Amniotic stem cell (primary cell): ENCODE measurements around the gene PHF2.

Source experiments
- DNase-seq: peaks from one replicate; lab custom pipeline; 2025; lab: John Stamatoyannopoulos, UW

PHF2 gene

DNA sequence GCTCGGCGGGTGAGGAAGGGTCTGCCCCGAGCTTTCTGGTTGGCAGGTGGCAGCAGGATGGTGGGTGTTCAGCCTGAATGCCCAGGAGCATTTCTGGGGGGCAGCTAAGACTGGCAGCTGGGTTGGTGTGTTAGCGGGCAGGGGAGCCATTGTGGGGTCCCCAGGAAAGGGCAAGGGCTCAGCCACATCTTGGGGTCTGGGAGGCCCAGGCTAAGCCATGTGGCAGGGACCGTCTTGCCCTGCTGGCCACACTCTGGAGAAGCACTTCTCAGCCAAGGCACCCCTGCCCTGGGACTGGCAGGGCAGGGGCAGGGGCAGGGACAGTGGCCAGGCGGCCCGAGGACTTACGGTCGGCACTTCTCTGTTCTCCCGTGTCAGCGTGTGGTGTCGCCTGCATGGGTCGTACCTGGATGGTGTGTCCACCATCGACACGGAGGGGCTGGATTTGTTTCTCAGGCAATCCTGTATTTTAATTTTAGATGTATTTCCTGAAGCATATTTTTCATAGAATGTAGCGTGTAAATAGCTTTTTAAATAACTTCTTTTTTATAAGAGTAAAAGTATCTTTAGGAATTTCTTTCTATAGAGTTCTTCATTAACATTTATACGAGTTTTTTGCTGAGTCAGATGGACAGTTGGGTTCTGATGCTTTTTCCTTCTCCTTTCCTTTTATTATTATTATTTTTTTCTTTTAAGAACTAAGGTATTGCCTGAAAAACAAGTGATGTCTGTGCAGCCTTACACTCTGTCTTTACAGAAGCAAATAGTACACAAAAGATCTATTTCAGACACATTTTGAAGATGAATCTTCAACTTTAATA is 102.0 kb downstream of the PHF2 start:
- DNase-seq = no peak

DNA sequence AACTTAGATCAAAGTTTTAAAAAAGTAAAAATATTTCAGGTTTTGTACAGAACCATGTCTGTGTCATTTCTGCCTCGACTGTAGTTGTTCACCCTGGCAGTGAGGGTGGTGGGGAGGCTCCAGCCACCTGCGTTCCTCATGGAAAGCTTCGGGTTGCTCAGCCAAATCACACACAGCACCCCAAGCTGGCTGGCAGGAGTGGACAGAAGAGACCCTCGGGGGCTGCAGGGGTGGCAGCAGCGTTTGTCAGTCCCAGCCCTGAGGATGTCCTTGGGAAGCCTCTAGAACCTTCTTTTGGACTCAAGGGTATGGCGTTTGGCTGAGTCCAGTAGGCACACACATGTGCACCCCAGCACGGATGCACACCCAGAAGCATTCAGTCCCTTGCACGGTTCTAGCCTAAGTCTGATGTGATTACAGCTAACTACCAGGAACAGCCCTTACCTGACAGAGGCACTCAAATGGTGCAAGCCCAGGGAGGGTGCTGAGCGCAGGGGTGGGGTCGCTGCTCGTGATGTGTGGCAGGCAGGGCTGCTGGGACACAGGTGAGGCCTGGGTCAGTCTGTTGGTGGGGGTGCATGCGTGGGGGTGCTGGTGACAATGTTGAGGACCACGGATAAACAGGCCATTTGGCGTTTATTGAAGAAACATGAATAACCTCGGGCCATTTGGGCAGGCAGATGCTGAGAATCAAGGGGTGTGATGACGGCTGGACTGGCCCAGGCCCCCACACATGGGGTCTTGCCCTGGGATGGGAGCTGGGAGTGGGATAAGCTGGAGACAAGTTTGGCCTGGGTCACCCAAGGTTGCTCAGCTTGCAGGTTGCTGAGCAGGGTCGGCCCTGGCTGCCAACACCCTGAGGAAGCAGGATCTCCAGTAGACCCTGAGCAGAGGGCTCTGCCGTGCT is 103.4 kb downstream of the PHF2 start:
- DNase-seq = no peak

DNA sequence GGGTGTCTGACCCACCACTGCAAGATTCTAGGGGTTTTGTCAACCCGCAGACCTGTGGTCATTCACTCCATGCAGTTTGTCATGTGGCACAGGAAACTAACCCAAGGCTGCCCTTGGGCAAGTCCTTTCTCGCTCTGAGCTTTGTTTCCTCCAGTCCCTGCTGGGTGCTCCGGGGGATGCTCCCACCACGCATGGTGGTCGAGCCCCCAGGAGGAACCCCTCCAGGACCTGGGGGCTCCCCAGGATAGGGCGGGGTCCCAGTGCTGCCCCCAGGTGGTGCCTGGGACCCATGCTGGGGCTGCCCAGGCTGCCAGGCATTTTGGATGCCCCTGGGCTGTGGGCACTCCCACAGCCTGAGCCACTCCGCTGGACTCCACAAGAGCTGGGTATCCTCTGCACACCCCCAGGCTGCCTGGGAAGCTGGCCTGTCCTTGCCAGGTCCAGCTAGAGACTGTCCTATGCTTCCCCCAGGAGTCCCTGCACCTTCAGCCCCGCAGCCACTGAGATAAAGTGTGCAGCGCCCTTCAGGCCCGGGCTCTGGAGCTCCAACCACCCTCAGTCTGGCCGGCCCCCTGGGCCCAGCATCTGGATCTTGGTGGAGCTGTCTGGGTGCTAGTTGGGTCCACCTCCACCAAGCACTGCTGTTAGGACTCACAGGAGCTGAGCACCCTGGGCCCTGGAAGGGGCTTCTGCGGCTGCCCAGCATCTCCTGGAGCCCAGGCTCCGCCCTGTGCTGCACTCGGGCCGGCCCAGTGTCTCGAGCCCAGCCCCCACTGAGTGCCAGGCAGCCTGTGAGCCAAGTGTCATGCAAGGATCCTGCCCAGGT is 104.3 kb downstream of the PHF2 start:
- no peak for DNase-seq

DNA sequence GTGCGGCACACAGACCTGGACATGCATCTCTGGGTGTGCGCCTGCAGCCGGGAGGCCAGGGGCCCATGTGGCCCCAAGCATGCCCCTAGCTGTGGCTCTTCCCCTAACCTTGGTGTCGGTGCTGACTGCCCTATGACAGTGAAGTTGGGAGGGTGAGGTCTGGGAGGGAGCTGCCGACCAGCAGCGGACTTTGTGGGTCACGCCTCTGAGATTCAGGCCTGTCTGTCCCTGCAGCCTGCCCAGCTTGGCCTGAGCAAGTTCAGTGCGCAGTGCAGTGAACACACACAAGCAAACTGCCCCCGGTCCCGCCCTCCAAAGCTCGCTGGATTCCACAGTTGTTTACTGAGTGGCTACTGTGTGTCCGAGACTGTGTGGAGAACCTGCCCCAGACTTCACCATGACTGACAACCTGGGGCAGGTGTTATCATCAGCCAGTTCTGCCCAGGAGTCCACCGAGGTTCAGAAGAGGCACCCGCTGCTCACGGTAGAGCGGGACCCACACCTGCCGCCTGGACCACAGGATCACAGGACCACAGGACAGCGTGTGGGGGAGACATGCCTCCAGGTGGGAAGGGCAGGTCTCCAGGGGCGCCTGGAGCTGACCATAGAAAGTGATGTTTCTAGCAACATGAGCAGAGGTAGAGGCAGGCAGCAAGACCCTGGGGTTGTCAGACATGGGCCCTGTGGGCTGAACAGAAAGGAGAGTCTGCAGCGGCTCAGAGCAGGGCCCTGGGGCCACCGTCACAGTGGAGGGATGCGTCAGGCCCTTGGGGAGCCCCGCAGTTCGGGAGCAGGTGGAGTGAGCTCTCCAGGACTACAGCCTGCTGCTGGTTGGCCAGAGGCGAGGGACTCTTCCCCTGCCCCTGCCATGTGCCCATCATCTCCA is 105.1 kb downstream of the PHF2 start:
- DNase-seq = no peak

DNA sequence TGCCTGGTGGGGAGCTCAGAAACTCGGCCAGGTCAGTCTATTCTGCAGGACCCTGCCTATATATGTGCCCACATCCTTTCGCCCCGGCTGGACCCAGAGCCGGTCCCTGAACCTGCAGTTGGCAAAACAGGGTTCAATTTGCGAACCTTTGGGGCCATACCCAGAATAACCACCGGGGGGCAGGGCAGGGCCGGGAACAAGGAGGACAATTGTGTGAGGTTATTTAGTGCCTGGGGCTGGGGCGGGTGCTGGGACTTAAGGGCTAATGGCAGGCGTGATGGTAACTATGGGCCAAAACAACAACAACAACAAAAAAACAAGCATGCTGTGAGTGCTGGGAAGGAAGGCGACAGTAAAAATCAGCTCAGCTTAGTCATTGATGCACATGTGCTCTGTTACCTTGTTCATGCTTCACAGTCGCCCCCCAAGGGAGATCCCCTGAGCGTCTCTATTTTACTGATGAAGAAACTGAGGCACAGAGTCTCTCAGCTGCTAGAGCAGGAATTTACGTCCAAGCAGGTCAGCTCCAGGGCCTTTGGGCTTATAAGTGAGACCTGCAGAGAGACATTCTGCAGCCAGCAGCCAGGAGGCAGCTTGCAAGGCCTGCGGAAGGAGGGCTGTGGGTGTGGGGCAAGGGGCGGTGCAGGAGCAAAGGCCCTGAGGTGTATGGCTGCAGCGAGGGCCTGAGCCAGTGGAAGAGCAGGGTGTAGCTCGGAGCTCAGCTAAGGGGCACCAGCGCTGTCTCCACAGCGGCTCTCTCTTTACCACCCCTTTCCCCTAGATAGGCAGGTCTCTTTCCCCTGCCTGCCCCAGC is 106.0 kb downstream of the PHF2 start:
- DNase-seq = no peak

DNA sequence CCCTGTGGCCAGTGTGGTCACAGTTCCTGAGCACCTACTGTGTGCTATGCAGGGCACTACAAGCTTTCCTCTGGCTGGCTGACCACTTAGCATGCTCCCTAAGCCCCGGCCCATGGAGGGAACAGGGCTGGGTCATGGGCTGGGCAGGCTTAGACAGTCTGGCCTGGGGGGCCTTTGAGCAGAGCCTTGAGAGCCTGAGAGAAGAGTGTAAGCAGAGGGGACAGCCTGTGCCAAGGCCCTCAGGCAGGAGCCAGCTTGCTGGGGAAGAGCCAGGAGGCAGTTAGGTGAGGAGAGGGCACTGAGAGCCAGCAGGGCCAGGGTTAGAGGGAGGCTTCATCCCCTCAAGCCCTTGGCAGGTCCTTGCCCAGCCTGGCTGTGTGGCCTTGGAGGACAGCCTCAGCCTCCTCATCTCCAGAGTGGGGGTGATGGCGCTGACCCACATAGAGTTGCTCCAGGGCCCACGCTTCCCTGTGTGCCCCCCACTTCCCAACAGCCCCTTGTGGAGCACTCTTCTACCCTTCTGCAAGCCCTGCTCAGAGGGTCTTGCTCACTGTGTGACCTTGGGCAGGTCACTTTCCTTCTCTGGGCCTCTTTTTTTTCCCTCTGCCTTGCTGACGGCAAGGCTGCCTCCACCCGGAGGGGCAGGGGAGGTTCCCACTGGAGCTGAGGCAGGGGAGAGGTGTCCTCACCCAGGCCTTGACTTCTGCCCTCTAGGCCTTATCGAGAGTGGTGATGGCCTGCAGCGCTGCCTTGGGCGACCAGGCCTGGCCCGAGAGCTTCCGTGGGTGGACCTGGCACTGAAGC is 107.1 kb downstream of the PHF2 start:
- no peak for DNase-seq

DNA sequence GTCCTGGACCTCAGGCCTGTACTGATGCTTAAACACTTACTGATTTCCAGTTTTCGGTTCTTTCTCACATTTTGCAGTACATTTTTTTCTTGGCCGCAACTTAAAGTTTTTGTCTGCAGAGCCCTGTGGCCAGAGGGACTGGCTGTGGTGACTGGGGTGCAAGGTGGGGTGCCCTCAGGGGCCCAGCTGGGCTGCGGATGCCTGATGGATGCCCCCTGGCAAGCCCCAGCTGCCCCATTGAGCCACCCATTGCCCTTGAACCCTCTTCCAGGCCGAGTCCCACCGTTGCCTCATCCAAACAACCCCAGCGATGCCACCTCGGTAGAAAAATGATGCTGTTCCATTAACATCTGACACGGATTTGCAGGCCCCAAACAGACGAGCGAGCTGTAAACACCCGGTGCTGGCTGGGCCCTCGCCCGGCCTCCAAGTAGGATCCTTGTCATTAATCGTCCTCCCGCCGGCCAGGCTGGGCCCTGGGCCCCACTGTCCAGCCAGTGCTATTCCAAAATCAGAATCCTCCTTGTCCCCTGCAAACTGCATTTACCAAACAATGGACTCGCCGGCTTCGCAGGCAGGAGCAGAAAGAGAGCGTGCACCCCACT is 107.9 kb downstream of the PHF2 start:
- DNase-seq = no peak

DNA sequence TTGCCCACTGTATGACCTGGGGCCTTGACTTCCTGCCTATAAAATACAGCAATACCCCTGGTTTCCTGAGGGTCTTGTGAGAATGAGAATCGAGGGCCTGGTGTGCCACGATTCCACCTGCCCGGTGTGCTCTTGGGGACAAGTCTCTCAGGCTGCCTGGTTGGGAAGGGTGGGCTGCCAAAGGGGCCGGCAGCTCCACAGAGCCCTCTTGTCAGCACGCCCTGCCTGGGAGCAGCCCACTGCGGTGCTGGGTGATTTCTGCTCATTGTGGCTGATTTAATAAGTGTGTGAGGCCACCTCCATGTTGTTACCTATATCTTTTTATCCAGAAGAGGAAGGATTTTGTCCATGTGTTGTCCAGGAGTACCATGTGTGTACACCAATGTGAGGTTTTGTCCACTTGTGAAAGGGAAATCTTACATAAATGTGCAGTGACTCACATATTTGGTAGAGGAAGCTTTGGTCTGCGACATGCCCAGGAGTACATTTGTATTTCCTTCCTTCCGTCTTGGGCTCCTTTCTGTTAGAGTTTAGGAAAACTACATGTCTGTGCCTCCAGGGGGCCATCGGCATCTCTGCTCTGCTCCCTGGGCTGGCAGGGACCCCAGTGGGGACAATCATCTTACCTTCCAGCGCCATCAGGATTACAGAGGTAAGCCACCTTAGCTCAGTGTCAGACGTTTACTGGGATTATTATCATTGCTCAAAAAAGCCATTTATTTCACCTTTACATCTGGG is 108.6 kb downstream of the PHF2 start:
- no peak for DNase-seq

DNA sequence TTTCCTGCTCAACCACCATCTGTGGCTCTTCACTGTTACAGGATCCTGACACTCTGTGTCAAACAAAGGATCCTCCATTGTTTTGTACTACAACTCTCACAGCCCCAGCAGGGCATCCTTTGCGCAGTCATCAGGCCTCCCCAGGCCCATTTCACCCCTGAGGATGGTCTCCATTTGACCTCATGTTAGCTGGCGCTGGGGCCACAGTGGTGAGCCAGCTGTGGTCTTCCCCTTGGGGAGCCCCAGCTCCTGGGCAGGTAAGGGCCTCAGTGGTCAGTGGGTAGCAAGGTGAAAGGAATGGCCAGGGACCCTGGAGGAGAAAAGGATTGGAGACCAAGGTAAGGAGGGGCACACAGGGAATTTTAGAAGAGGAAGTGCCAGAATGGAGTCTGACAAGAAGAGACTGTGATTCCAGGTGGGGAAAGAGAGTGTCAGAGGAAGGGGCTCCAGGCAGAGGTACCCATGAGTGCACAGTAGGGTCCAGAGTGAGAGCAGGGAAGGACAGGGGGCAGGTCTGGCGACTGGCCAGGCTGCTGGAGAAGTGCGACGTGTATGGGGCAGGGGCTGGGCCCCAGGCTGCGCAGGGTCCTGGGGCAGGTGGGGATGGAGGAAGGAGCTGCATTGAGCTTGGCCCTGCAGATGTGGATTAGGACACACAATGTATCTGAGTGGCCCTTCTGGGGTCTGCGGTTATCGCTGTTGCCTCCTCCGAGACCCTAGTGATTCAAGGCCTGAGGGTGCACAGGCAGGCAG is 109.9 kb downstream of the PHF2 start:
- DNase-seq = no peak

DNA sequence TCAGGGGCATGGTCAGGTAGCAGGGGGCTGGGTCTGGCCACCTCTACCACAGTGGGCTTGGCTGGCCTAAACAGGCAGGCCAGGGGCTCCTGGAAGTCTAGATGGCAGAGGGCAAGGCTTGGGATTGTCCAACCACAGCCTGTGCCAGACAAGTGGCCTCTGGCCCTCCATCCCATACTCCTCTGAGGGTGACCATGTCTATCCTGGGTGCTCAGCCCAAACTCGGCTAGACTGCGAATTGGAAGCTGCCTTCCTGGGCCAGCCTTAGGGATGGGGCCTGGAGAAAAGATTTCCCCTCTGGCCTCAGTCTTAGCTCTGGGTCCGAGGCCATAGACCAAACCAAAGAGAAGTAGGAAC is 110.5 kb downstream of the PHF2 start:
- no peak for DNase-seq

DNA sequence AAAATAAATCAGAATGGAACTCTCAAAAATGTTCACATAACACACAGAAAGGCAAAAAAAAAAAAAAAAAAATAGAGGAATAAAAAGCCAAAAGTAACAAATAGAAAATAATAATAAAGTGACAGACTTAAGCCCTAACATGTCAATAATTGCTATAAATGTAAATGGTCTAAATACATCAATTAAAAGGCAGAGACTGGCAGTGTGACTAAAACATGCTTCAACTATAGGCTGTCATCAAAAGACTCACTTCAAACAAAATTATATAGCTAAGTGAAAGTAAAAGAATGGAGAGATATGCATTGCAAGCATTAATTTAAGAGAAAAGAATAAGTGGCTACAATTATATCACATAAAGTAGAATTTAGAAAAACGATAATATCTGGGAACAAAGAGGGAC is 114.2 kb downstream of the PHF2 start:
- DNase-seq = no peak

DNA sequence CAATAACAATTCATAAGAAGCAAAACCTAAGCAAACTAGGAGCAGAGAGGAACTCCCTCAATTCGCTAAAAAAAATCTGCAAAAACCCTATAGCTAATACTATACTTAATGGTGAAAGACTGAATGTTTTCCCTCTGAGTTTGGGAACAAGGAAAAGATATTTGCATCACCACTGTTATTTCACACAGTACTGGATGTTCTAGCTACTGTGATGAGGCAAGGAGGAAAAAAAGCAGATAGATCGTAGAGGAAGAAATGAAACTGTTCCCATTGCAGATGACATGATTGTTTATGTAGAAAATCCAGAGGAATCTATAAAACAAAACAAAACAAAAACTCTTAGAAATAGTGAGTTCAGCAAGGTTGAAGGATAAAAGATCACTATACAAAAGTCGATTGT is 116.7 kb downstream of the PHF2 start:
- DNase-seq = no peak

DNA sequence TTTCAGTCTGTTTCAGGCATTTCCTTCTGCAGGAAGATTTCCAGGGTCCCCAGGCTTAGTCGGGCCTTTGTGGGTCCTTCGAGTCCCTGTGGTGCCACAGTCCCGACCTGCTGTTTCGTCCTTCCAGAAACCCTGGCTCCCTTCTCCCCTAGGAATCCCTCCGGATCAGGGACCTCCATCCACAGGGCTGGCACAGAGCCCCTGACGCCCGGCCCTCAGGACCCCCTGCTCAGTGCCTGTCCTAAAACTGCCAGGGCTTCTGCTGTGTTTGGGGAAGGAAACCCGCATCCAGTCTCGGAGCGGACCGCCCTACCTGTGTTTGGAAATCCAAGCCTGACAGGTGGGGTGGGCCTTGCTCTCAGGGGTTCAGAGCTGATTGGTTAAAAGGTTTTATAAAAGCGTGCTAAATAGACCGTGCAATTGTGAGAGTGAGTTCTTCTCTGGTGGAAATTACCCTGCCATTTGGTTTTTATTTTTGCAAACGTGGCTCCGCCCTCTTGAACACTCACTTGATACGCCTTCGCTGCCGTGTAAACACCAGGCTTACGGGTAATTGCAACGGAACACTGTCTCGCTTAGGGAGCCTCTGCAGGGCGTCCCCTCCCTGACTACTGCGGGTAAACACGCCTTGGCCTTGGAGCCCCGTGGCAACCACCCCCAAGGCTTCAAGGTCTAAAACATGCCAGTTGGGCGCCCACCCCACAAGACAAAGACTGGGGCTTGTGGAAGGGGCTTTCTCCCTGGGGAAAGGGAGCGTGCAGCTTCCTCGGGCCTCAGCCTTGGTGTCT is 121.2 kb downstream of the PHF2 start:
- no peak for DNase-seq

DNA sequence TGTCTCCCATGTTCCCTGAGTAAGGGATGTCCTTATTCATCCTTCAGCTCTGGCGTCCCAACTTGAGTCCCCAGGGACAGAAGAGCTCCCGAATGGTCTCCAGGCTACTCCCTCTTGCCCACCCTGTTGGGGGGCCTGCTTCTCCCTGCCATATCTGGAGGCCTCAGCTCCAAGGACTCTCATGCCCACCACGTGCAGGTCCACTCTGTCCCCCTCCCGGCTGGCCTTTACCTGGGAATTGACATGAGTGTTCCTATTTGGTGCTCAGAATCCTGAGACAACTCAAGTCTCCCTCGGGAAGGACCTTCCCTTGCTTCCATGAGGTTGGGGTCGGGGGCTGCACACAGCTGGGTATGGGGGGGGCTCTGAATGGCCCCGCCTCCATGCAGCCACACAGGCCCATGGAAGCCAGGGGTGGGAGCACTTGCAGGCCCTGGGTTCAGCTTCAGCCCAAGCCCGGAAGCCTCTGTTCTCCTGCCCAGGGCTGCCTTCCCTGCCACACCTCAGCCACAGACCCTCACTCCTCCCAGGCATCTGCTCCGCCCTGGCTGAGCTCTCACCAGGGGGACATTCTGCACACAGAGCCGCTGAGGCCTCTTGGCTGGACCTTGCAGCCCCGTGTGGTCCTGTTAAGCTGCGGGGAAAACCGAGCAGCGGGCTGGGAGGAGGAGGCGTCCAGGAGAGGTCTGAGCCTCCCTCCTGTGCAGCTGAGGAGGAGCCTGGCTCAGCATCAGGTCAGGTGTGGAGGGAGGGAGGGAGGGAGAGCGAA is 121.9 kb downstream of the PHF2 start:
- DNase-seq = no peak

DNA sequence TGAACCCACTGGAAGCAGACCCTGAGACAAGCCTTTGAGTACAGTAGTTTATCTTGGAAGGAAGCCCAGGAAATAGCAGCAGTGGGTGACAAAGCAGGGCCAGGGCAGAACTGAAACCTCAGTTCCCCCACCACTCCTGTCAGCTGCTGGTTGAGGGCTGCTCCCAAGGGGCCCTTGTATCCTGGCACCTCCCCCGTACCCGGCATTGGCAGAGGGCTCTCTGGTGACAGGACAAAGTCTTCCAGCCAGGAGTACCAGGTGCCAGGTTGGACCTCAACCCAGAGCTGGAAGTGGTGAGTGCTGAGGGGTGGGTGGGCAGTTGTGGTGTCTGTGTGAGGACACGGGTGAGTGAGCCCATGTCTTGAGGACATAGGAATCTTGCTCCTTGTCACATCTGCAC is 123.3 kb downstream of the PHF2 start:
- no peak for DNase-seq
